C4-2B (cell line): ENCODE measurements around the gene PER2.
A peak's percentile ranks its signal among the peaks of the same experiment; 100 is the strongest.

Experiments
- H3K27ac ChIP-seq: fragments of 450-650 bp; 2 replicates; pipeline ENCODE4 v1.5.1; 2017
- ZFX ChIP-seq: fragments of 450-650 bp; IDR thresholded peaks from 2 replicates; pipeline ENCODE4 v1.6.1; 2017
- TF ChIP-seq, protein P1 (sequence below): fragments of 450-650 bp; conservative IDR thresholded peaks from 2 replicates; pipeline ENCODE4 v1.5.1; 2017; ENCODE audit warnings: mild to moderate bottlenecking

PER2 gene

GRCh38 chr2:238247841-238248453, 40.5 kb downstream of the PER2 start:
- no peak for TF ChIP-seq ZFX
- TF ChIP-seq, protein P1, sequence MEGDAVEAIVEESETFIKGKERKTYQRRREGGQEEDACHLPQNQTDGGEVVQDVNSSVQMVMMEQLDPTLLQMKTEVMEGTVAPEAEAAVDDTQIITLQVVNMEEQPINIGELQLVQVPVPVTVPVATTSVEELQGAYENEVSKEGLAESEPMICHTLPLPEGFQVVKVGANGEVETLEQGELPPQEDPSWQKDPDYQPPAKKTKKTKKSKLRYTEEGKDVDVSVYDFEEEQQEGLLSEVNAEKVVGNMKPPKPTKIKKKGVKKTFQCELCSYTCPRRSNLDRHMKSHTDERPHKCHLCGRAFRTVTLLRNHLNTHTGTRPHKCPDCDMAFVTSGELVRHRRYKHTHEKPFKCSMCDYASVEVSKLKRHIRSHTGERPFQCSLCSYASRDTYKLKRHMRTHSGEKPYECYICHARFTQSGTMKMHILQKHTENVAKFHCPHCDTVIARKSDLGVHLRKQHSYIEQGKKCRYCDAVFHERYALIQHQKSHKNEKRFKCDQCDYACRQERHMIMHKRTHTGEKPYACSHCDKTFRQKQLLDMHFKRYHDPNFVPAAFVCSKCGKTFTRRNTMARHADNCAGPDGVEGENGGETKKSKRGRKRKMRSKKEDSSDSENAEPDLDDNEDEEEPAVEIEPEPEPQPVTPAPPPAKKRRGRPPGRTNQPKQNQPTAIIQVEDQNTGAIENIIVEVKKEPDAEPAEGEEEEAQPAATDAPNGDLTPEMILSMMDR, result no peak
- H3K27ac ChIP-seq, result no peak overlapping the region; the same call in 1 of the 2 replicates

- peak overlapping the region; percentile 7; the same call in 1 of the 2 replicates for H3K27ac ChIP-seq
- no peak for TF ChIP-seq ZFX
- TF ChIP-seq, protein P1, result no peak
Measured at GRCh38 chr2:238247002-238247822, 41.2 kb downstream of the PER2 start.

- H3K27ac ChIP-seq, result peak overlapping the region; percentile 72
- TF ChIP-seq, protein P1, result no peak
- TF ChIP-seq ZFX, result no peak
Measured at GRCh38 chr2:238244151-238244550, 44.3 kb downstream of the PER2 start.

- H3K27ac ChIP-seq, result peak overlapping the region; percentile 91
- TF ChIP-seq ZFX, result no peak
- TF ChIP-seq, protein P1, result peak; percentile 70
Measured at GRCh38 chr2:238243496-238244076, 44.8 kb downstream of the PER2 start.

- peak overlapping the region; percentile 91 for H3K27ac ChIP-seq
- no peak for TF ChIP-seq ZFX
- TF ChIP-seq, protein P1, result no peak
Measured at GRCh38 chr2:238242731-238243495, 45.5 kb downstream of the PER2 start.

DNA sequence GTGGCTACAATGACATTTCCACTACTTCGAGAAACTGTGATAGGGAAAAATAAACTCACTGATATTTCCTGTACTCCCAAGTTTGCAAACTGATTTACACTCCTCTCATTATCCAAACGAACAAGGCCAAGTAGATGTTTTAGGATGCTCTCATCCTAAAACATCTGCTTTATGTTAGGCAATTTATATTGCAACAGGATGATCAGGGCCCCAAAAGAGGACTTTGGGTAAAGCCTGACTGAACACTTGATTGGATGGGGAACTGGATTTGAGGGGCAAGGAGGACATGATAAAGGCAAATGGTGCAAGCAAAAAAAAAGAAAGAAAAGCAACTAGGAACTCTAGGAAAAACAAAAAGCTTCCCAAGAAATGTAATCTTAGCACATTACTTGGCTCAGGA, 46.4 kb downstream of the PER2 start:
- no peak overlapping the region; the same call in 1 of the 2 replicates for H3K27ac ChIP-seq
- TF ChIP-seq, protein P1, result no peak
- TF ChIP-seq ZFX, result no peak
